ENCODE results near the gene IDI2.
A peak's percentile ranks its signal among the peaks of the same experiment; 100 is the strongest.

The IDI2 gene

GRCh38 chr10:1061930-1062774 lies 36.5 kb upstream of the IDI2 start:
- Histone ChIP-seq H3K79me2 (ENCODE audit: low read length) (peaks cover 48% of the 10 kb centered on the region), H3K27me3 (ENCODE audit: low read depth, low read length) (no peaks in the 10 kb centered on the region), H3K4me2 (ENCODE audit: low read length) (no peak overlapping the region), H4K20me1 (ENCODE audit: insufficient read depth, low read length) (peaks cover 9% of the 10 kb centered on the region; the same call in 1 of the 2 replicates), H3K36me3 (replicated peaks; ENCODE audit: low read depth, low read length) (peaks cover 6% of the 10 kb centered on the region), H2AFZ (ENCODE audit: low read depth, low read length) (no peak overlapping the region), H3K4me3 (ENCODE audit: low read length) (no peak overlapping the region), H3K27ac (ENCODE audit: low read length) (no peak overlapping the region), H3K9me3 (ENCODE audit: insufficient read depth, low read length) (no peaks in the 10 kb centered on the region), H3K9ac (ENCODE audit: low read length) (no peak overlapping the region), H3K4me1 (ENCODE audit: low read length) (peaks cover 17% of the 10 kb centered on the region)
- TF ChIP-seq, protein P1, sequence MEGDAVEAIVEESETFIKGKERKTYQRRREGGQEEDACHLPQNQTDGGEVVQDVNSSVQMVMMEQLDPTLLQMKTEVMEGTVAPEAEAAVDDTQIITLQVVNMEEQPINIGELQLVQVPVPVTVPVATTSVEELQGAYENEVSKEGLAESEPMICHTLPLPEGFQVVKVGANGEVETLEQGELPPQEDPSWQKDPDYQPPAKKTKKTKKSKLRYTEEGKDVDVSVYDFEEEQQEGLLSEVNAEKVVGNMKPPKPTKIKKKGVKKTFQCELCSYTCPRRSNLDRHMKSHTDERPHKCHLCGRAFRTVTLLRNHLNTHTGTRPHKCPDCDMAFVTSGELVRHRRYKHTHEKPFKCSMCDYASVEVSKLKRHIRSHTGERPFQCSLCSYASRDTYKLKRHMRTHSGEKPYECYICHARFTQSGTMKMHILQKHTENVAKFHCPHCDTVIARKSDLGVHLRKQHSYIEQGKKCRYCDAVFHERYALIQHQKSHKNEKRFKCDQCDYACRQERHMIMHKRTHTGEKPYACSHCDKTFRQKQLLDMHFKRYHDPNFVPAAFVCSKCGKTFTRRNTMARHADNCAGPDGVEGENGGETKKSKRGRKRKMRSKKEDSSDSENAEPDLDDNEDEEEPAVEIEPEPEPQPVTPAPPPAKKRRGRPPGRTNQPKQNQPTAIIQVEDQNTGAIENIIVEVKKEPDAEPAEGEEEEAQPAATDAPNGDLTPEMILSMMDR (IDR thresholded peaks at IDR 0.05; ENCODE audit: low read depth, low read length), result no peak
- no peak for TF ChIP-seq EZH2phosphoT487 (IDR thresholded peaks at IDR 0.05; ENCODE audit: low read depth)

- Histone ChIP-seq H3K4me1 (ENCODE audit: low read length) (peaks cover 23% of the 10 kb centered on the region), H3K9ac (ENCODE audit: low read length) (no peak overlapping the region), H4K20me1 (ENCODE audit: insufficient read depth, low read length) (peaks cover 14% of the 10 kb centered on the region; the same call in 1 of the 2 replicates), H3K9me3 (ENCODE audit: insufficient read depth, low read length) (no peaks in the 10 kb centered on the region), H3K27me3 (ENCODE audit: low read depth, low read length) (no peaks in the 10 kb centered on the region), H3K36me3 (replicated peaks; ENCODE audit: low read depth, low read length) (peaks cover 6% of the 10 kb centered on the region), H3K79me2 (ENCODE audit: low read length) (peaks cover 70% of the 10 kb centered on the region), H3K4me2 (ENCODE audit: low read length) (no peak overlapping the region), H2AFZ (ENCODE audit: low read depth, low read length) (no peak overlapping the region), H3K27ac (ENCODE audit: low read length) (no peak overlapping the region), H3K4me3 (ENCODE audit: low read length) (no peak overlapping the region)
- no peak for TF ChIP-seq EZH2phosphoT487 (IDR thresholded peaks at IDR 0.05; ENCODE audit: low read depth)
These were observed 34.2 kb upstream of the IDI2 start for GRCh38 chr10:1059902-1060301.

DNA sequence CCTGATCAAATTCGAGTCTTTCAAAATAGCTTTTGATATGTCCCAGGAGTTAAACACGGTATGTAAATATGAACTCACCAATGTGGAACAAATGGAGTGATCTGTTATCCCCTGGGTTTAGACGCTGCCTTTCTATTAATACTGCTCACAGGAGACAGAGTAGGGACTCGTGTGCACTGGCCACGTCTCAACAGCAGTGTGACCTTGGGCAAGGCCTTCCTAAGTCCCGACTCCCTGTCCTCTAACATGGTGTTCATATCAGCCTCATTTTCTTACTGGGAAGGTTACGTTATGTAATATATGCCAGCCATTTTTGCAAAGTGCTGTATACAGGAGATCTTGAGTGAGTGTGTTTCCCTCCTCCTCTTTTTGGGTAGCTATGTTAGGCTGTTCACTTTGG lies 32.4 kb upstream of the IDI2 start:
- TF ChIP-seq, protein P1 (IDR thresholded peaks at IDR 0.05; ENCODE audit: low read depth, low read length), result no peak
- no peak for TF ChIP-seq EZH2phosphoT487 (IDR thresholded peaks at IDR 0.05; ENCODE audit: low read depth)
- Histone ChIP-seq H3K9me3 (ENCODE audit: insufficient read depth, low read length) (no peaks in the 10 kb centered on the region), H3K36me3 (replicated peaks; ENCODE audit: low read depth, low read length) (peaks cover 15% of the 10 kb centered on the region), H3K9ac (ENCODE audit: low read length) (0 out of 2 replicates have a peak overlapping the region, but pooled peaks have one; percentile 79), H3K4me2 (ENCODE audit: low read length) (peak overlapping the region; percentile 88), H3K4me3 (ENCODE audit: low read length) (peak overlapping the region; percentile 96), H3K27ac (ENCODE audit: low read length) (no peak overlapping the region), H3K4me1 (ENCODE audit: low read length) (peaks cover 26% of the 10 kb centered on the region), H3K27me3 (ENCODE audit: low read depth, low read length) (no peaks in the 10 kb centered on the region), H2AFZ (ENCODE audit: low read depth, low read length) (no peak overlapping the region), H4K20me1 (ENCODE audit: insufficient read depth, low read length) (peaks cover 16% of the 10 kb centered on the region), H3K79me2 (ENCODE audit: low read length) (peaks cover 89% of the 10 kb centered on the region)

GRCh38 chr10:1057106-1057657 lies 31.5 kb upstream of the IDI2 start:
- peak overlapping the region; percentile 79 for H3K9ac ChIP-seq (ENCODE audit: low read length)
- H3K27ac ChIP-seq (ENCODE audit: low read length), result peak overlapping the region; percentile 26
- peaks cover 97% of the 10 kb centered on the region for H3K79me2 ChIP-seq (ENCODE audit: low read length)
- H3K4me3 ChIP-seq (ENCODE audit: low read length), result peak overlapping the region; percentile 96
- H3K9me3 ChIP-seq (ENCODE audit: insufficient read depth, low read length), result no peaks in the 10 kb centered on the region
- H3K36me3 ChIP-seq (replicated peaks; ENCODE audit: low read depth, low read length), result peaks cover 18% of the 10 kb centered on the region
- peak overlapping the region; percentile 88 for H3K4me2 ChIP-seq (ENCODE audit: low read length)
- no peak overlapping the region; the same call in 1 of the 2 replicates for H2AFZ ChIP-seq (ENCODE audit: low read depth, low read length)
- peaks cover 16% of the 10 kb centered on the region for H4K20me1 ChIP-seq (ENCODE audit: insufficient read depth, low read length)
- TF ChIP-seq, protein P1 (IDR thresholded peaks at IDR 0.05; ENCODE audit: low read depth, low read length), result no peak
- TF ChIP-seq EZH2phosphoT487 (IDR thresholded peaks at IDR 0.05; ENCODE audit: low read depth), result no peak
- no peaks in the 10 kb centered on the region for H3K27me3 ChIP-seq (ENCODE audit: low read depth, low read length)
- H3K4me1 ChIP-seq (ENCODE audit: low read length), result peaks cover 26% of the 10 kb centered on the region
